ENCODE measurements around the gene FRS3. TPM values are rescaled to one million over a fixed set of nuclear protein-coding genes. Genes with fewer than 3 reads are reported as not detected.

The FRS3 gene
- total and polyA plus RNA-seq, 2 of the 13 experiments (the other 11 are each of a cell fraction or from before 2014, with no cell fraction given) = 3.0 to 7.4 TPM

GRCh38 chr6:41768545-41769308 lies 11.0 kb downstream of the FRS3 start (continued):
- TF ChIP-seq NR2F1 (CRISPR knock-in tag; IDR thresholded peaks at IDR 0.05) (0 out of 4 replicates have a peak, but pooled peaks of 1 of the 2 experiments have one; percentile 37), ZNF282 (IDR thresholded peaks at IDR 0.05; ENCODE audit: partially characterized antibody) (no peak), PAXIP1 (CRISPR knock-in tag; conservative IDR thresholded peaks at IDR 0.05) (peak; percentile 84), HOXD1 (CRISPR knock-in tag; IDR thresholded peaks at IDR 0.05) (peak; percentile 42; the same call in 1 of the 2 replicates), ELF3 (CRISPR knock-in tag; IDR thresholded peaks at IDR 0.05) (peak; percentile 65; the same call in 1 of the 2 replicates), HNF1B (CRISPR knock-in tag; IDR thresholded peaks at IDR 0.05) (peak; percentile 43), ZBTB7B (CRISPR knock-in tag; IDR thresholded peaks at IDR 0.05) (peak; percentile 73), NR2C2 (CRISPR knock-in tag; IDR thresholded peaks at IDR 0.05; ENCODE audit: borderline replicate concordance) (no peak; the same call in 1 of the 2 replicates), PLRG1 (conservative IDR thresholded peaks at IDR 0.05) (no peak), EP300 (IDR thresholded peaks at IDR 0.05; ENCODE audit: low read depth in 2 of 2, low read length in 2 of 2) (peak in 1 of 2 experiments; percentile 29; a peak in 1 of 4 replicates), EP300 (CRISPR knock-in tag; IDR thresholded peaks at IDR 0.05; ENCODE audit: borderline replicate concordance) (peak; percentile 54; the same call in 1 of the 2 replicates), FOXP4 (CRISPR knock-in tag; IDR thresholded peaks at IDR 0.05) (peak; percentile 70), GMEB1 (CRISPR knock-in tag; IDR thresholded peaks at IDR 0.05; ENCODE audit: borderline replicate concordance) (no peak), NCOR1 (IDR thresholded peaks at IDR 0.05; ENCODE audit: borderline replicate concordance, low read length) (peak; percentile 78), BCL6 (CRISPR knock-in tag; IDR thresholded peaks at IDR 0.05) (peak; percentile 82), ZBTB43 (CRISPR knock-in tag; conservative IDR thresholded peaks at IDR 0.05) (0 out of 2 replicates have a peak, but pooled peaks have one; percentile 52)
